NOMO-1 treated with DMSO at 0.1 percent for 48 hours (cell line): Measurements from ENCODE around the gene MAPT.
"Not testable (repeated sequence)": the region's sequence is repeated elsewhere in the genome, so short reads cannot be mapped to it uniquely, and the experiment has no call there.

Experiments used
- DNase-seq: peaks from one replicate; lab custom pipeline; 2025; ENCODE audit not compliant: unreplicated experiment; lab: John Stamatoyannopoulos, UW

Gene MAPT

DNA sequence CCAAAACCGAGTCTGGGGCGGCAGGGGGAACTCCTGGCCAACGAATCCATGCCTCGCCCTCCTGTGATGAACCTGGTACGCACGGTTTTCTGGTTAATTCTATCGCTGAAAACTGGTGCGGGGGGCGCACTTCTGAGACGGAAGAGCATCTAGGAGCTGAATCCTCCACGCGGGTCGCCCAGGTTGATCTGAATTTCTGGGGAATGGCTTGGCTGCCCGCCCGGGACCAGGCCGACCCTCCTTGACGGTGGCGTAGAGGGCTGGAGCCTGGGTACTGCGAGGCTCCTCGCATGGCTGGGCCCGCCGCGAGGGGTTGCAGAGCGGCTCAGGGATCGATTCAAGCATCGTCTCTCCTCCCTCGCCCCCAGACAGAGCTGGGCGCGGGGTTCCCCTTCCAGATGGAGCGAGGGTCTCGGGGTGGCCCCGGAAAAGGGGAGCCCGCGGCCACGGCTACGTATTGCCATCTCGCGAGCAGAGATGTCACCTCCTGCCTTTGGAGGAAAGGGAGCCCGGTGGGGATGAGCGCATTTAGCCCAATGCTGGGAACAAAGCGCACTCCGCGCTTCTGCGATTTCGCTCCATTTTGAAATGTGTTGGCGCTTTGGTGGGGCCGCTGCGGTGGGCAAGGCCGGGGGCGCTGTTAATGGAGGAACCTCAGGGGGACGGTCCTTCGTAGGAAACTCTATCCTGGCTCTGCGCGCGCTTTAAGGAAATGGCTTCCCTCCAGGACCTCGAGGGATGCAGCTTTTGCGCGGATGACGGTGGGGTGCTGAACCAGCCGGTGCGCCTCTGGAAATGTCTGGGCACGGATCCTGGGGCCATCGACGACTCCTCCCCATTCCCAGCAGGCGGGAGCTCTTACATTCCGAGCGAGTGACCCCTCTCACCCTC lies 2.7 kb downstream of the MAPT start:
- DNase-seq = no peak

DNA sequence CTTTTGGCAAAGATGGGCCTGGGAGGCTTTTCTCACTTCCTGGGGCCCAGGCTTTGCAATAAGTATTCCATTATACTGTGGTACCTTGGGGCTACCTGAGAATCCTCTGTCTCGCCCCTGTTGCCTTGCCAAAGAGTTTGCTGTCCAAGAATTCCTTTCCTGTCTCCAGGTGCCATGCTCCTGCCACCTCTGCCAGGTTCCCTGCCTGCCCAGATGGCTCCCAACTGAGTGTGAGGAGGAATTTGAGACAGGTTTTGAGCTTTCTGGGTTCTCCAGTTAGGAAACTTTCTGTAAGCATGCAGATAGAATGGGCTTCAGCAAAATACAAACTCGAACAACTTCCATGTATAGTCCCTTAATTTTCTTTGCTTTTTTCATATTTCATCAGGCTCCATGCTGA lies 5.8 kb downstream of the MAPT start:
- DNase-seq = no peak

DNA sequence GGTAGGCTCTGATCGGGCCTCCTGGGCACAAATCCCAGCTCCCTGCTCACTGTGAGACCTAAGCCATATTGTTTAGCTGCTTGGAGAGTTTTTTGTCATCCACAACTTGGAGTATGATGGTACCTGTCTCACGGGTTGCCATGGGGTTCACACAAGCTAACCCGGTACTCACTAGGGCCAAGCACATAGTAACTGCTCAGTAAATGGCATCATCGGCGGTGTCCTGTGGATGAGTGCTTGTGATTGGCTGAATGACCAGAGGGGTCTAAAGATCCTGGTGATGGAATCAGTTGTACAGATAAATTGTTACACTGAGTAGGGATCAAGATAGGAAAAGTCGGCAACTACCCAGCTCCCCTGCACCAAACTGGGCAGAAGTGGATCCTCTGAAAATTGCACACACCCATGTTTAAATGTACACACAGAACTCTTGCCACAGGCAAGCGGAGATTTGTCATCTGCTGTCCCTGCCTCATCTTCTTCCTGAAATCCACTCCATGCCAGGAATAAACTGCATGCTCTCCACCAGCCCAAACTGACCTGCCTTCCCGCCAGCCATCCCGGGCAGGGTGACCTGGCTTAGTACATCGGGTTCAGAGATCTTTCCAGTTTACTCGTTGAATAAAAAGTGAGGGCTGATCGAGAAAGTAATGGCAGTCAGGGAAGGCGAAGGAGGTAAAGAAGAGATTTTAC lies 6.5 kb downstream of the MAPT start:
- no peak for DNase-seq

DNA sequence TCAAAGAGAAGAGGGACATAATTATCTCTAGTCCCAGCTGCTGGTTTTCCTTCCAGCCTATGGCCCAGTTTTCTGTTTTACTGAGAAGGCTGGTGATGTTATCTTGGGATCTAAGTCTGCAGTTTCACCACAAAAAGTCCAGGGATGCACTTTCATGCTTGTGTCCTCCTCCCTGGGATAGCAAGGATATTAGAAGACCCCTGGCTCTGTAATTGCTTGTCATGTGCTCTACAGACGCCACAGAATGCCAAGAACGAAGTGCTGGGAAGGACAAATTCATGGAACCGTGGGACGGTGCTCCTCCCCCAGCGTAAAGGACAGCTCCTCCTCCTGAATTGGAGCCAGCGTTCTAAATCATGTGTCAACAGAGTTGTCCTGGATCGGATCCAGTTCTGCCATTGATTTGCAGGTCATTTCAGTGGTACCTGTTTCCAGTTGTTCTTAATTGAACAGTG lies 8.6 kb downstream of the MAPT start:
- DNase-seq = no peak

DNA sequence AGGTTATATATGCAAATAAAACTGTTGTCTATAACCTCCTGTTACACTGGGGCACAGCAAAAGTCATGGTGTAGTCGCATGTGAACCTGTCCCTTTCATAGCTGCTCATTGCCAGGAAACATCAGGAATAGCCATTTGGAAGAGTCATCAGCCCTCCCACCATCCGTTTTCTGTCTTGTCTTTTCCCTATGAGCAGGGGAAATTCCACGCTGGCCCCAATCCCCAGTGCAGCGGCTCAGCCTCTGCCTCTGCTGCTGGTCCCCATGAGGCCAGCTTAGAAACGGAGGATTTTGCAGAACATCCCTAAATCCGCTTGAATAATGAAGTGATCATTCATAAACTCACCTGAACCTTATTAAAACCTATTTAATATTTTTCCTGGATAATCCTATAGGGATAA lies 10.5 kb downstream of the MAPT start:
- no peak for DNase-seq

DNA sequence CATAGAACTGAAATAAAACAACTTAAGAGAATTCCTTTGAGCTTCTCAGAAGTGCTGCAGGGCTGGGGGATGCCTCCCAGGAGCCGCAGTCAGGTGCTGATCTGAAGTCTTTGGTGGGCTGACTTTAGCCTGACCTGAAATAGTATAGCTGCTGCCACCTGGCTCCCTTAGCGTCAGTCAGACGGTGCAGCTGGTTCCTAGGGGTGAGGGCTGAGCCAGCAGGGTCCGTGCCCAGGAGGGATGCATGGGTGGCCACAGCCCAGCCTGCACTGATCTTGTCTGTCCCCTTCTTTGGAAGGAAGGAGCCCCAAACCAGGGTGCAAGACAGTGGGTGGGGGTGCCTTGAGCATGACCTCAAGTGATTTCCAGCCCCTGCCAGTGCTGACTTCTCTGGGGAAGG lies 11.5 kb downstream of the MAPT start:
- DNase-seq = no peak

DNA sequence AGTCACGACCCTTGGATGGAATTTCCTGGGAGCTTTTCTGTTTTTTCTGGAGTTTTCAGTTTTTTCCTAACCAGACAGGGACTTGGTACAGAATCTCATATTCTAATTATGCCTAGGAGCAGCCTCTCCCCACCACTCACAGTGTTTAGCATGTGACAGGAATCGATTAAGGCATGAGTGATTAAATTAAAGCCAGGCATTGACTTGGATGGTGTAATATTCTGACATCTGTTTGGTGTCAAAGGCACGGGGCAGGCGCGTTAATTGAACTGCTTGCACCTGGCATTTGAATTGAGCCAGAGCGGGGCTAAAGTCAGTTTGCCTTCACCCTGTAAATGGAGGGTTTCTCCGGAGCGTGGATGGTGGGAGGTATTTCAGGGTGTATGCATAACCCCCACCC lies 11.9 kb downstream of the MAPT start:
- DNase-seq = no peak

DNA sequence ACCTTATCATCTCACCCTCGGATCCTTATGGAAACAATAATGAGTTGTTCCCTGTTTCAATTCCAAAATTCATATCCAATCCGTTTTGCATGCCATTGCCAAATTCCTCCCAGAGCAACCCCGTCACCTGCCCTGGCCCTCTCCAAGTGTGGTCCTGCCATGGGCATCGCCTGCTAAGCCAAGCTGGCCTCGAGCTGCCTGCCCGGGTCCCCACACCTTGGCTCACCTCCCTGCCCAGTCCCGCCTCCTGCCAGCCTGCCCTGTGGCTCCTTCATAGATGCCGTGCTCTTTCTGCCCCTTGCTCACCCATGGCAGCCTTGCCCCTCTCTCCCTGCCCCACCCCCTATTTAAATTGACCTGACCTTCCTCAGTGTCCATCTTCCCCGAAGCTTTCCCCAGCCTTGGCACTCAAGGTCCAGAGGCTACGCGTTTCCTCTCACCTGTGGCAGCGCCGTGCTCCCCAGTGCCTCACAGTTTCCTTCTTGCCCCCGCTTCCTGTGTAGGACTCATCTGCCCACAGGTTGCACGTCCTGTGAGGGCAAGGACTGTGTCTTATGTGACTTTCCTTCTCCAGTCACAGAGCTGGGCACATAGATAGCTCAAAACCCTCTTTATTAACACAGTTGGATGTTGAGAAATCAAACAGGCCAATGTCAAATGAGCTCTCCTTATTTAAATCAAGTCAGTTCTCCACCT lies 12.7 kb downstream of the MAPT start:
- no peak for DNase-seq

DNA sequence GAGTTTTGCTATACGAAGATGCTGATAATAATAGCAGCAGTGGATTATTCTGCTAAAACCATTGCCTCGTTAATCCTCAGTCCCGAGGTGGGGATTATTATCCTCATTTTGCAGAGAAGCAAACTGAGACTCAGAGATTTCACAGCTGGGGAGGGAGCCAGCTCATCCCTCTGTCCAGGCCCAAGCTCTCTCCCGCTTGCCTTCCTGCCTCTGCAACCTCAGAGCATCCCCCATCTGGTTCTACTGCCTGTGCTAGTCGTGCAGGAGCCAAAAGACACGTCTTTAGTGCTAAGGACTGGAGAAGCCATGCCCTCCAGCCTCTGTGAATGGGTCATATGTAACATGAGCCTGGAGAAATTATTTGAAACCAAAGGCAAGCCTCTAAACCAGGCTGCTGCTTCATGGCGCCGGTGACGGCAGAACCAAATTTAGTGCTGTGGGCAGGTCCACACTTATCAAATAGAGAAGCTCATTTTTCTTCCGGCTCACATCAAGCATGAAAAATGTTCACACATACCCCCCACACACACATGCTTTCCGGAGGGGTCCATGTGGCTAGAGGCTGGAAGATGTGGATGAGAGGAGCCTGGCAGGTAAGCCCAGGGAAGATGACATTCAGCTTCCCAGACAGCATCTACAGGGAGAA lies 13.5 kb downstream of the MAPT start:
- DNase-seq = no peak

DNA sequence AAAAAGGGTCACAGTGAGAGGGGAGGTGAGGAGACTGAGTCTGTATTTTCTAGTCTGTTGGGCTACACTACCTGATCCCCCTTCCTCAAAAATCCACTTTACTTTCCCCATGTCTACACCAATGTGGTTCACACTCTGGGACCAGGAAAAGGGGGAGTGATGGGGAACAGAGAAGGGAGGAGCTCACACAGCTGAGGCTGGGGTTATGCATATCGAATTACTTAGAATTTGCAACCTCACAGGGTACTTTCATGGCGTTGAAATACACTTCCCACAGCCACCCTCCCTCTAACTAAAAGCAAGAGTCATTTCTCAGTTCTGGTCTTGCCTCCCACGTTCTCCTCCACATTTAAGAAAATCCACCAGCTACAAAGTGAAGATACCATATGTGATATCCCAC lies 14.1 kb downstream of the MAPT start:
- DNase-seq = no peak

DNA sequence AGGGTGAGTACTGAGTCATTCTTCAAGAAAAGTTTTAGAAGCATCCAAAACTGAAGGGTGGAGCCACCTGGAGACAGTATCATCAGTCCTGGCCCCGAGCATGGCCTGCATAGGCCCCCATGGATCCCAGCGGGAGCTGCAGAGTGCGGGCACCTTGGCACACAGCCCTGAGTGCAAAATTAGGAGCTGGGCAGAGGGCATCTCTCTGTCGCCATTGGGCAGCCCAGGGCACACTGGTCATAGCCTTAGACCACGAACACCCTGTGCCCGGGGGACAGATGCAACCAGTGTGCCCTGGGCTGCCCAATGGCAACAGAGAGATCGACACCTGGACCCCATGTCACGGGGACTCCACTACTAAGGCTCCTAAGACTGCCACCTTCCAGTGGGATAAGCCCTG lies 14.6 kb downstream of the MAPT start:
- no peak for DNase-seq

DNA sequence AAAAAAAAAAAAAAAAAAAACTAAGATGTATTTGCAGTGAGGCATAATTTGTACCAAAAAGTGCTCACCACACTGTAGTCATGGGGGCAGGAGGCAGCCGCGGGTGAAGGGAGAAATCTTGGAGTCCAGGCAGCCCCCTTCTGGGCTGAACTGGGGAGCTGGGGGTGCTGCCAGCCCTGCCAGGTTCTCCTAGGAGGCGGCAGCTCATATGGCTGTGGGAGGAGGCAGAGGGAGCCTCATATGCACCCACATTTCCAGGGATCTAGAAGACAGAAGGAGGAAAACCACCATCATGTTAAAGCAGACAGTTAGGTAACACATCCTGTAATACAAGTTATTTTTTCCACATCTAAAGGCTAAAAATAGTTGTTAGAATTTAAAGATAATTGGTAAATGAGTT lies 16.3 kb downstream of the MAPT start:
- DNase-seq = no peak

DNA sequence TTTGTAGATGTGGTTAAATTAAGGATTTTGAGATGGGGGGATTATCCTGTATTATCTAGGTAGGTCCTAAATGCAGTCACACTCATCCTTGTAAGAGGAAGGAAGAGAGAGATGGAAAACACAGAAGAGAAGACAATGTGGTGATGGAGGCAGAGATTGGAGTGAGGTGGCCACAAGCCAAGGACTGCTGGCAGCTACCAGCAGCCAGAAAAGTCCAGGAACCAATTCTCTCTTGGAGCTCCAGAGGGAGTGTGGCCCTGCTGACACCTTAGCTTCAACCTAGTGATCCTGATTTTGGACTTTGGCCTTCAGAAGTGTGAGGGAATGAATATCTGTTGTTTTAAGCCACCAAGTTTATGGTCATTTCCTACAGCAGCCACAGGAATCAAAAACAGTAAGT lies 18.0 kb downstream of the MAPT start:
- DNase-seq = no peak

DNA sequence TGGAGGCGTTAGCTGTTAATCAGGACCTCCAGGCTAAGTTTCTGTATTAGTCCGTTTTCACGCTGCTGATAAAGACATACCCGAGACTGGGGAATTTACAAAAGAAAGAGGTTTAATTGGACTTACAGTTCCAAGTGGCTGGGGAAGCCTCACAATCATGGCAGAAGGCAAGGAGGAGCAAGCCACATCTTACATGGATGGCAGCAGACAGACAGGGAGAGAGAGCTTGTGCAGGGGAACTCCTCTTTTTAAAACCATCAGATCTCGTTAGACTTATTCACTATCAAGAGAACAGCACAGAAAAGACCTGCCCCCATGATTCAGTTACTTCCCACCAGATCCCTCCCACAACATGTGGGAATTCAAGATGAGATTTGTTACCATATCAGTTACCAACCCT lies 18.7 kb downstream of the MAPT start:
- not testable (repeated sequence) for DNase-seq

DNA sequence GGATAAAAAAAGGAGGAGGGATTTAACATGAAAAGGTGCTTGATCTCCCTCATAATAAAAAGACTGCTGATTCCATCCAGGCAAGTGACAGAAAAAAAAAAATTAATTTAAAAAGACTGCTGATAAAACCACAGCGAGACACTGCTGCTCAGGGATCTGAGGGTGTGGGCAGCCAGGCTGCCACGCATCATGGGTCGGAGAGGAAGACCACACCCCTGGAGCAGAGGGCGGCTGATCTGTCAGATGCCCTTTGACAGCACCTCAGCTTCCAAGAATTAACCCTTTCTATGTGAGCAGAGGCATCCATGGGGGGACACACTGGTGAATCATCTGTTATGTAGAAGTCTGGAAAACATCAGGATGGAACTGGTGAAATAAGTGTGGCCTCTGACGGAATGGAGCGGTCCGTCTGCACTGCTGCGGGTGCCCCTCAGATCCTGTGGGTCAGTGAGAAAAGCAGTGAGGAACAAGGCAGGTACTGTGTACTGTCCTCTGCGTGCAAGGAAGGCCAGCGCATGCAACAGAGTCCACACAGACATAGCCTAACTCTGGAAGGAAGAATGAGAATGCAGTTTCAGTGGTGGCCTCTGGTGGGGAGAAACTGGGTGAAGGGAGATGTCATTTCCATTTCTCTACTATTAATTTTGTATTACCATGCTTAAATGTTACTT lies 19.8 kb downstream of the MAPT start:
- no peak for DNase-seq

DNA sequence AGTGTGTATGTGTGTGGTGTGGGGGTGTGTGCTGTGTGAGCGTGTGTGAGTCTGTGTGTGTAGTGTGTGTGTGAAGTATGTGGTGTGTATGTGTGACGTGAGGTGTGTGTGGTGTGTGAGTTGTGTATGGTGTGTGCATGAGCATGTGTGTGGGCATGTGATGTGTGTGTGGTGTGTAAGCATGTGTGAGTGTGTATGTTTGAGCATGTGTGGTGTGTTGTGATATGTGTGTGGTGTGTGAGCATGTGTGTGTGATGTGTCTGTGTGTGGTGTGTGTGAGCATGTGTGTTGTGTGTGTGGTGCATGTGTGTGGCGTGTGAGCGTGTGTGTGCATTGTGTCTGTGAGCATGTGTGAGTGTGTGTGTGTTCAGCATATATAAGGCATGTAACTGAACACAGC lies 20.9 kb downstream of the MAPT start:
- no peak for DNase-seq

DNA sequence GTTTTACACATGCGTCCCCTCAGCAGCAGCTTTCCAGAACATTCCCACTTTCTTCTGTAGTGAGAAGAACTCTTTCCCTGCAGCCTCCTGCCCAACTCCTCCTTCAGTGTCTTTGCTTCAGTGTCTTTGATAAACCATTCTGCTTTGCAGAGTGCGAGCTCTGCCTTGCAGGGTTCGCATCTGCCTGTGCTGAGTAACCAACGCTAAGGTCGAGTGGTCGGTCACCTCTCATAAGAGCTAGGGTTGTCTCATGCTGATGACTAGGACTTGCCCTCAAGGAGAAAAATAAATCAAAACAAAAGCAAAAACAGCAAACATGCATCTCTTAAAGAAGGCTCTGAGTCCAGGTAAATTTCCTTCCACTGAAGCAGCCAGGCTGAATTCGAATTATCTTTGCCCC lies 22.7 kb downstream of the MAPT start:
- DNase-seq = no peak

DNA sequence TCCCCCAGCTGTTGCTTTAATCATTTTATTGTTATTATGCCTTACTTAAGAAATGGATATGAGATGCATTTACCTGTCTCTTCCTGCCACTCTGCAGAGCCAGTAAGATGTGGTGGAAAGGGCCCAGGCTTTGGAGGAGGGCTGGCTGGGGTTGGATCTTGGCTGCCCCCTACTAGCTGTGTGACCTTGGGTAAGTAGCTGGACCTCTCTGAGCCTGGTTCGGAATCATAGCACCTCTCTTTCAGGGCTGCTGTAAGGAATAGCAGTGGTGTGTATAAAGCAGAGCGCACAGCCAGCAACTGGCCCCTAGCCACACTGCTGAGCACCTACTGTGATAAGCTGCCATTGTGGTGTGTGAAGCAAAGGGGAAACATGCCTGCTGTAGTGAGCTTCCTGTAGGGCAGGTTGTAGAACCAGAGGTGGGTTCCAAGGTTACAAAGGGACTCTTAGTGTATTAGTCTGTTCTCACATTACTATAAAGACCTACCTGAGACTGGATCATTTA lies 23.9 kb downstream of the MAPT start:
- DNase-seq = no peak

DNA sequence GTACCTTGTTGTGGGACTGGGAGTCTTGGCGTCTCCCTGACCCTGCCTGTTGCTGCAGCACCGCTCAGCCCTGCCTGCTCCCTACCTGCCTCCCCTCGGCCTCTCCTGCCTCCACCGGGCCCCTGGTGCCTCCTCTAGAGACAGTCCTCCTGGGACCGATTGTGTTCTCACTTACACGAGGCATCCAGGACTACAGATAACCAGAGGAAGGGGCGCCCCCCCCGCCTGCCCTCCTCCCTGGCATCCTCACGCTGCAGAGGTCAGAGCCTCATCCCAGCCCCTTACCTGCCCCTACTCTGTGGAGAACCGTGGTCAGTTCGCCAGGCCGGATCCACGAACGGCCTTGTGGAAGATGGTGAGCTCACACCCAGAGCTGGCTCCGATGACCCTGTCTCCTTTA lies 24.8 kb downstream of the MAPT start:
- DNase-seq = no peak

DNA sequence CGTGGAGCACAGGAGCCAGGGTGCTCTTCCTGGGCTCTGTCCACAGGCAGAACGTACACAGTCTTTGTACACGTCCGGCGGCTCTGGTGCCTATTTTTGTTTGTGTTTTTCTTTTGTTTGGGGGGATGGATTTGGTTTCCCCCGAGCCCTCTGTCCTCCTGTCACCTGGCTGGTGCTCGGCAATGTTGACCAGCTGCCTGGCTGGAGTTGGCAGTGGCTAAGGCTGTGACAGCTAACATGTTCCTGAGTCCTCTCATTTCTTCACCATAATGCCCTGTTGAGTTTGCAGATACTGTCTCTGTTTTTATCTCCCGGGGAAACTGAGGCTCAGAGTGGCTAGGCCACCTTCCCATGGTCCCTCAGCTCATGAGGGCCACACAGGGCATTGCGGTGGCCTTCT lies 25.7 kb downstream of the MAPT start:
- DNase-seq = no peak
